Panc1 (cell line): ENCODE measurements around the gene GNL3L.

Experiments
- POLR2AphosphoS5 ChIP-seq: IDR thresholded peaks from 2 replicates; pipeline ENCODE4 v1.6.1; 2012; ENCODE audit warnings: mild to moderate bottlenecking, low read depth, low read length, moderate library complexity
- SIN3A ChIP-seq: IDR thresholded peaks from 2 replicates; pipeline ENCODE4 v1.6.1; 2012; ENCODE audit warnings: low read depth, mild to moderate bottlenecking, low read length, moderate library complexity, borderline replicate concordance; ENCODE audit not compliant: insufficient read depth
- TF ChIP-seq, protein P1 (sequence below): fragments of 450-650 bp; IDR thresholded peaks from 2 replicates; pipeline ENCODE4 v1.5.1; 2017; ENCODE audit warnings: mild to moderate bottlenecking
- TF ChIP-seq, protein P2 (sequence below), 2 experiments: IDR thresholded peaks; 2 replicates each; pipeline ENCODE4 v1.6.1; 2011 to 2012; ENCODE audit warnings: low read depth in 2 of 2, control low read depth in 1 of 2, low read length in 1 of 2, mild to moderate bottlenecking in 1 of 2, moderate library complexity in 1 of 2; ENCODE audit not compliant: insufficient read depth in 1 of 2

DNA sequence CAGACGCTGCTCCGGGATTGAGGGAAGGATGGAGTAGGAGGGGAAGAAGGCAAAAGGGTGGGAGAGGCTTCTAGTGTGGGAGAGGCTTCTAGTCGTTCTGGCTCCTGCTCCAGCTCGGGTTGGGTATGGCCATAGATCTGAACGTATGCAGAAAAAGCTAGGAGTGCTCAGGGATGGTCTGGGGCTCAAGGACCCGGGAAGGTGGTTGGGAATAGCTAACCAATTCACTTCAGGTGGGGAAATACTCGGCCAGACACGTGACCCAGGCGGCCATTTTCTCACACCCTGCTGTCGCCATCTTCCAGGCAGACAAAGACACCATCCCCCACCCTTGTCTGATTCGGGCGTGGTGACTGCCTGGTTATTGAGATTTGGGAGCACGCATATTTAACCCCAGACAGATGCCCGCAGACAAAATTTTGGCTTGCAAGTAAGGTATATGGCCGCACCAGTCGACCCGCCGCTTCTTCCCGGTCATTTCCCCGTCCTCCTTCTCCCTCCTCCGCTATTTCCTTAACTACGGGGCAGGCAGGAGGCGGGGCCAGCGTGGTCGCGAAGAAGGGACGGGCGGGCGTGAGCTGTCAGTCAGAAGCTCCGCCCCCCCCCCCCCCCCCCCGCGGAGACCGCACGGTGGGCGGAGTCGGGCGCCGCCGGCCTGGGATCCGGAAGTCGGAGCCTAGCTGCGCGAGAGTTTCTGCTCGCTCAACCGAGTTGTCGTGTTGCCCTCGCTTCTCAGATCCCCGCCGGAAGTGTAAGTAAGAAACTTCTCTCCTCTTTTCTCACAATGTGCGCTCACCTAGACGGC lies at the start of gene GNL3L:
- TF ChIP-seq, protein P1, sequence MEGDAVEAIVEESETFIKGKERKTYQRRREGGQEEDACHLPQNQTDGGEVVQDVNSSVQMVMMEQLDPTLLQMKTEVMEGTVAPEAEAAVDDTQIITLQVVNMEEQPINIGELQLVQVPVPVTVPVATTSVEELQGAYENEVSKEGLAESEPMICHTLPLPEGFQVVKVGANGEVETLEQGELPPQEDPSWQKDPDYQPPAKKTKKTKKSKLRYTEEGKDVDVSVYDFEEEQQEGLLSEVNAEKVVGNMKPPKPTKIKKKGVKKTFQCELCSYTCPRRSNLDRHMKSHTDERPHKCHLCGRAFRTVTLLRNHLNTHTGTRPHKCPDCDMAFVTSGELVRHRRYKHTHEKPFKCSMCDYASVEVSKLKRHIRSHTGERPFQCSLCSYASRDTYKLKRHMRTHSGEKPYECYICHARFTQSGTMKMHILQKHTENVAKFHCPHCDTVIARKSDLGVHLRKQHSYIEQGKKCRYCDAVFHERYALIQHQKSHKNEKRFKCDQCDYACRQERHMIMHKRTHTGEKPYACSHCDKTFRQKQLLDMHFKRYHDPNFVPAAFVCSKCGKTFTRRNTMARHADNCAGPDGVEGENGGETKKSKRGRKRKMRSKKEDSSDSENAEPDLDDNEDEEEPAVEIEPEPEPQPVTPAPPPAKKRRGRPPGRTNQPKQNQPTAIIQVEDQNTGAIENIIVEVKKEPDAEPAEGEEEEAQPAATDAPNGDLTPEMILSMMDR, result no peak
- peak; percentile 84 for TF ChIP-seq POLR2AphosphoS5
- no peak; the same call in 1 of the 2 replicates for TF ChIP-seq SIN3A
- TF ChIP-seq, protein P2, sequence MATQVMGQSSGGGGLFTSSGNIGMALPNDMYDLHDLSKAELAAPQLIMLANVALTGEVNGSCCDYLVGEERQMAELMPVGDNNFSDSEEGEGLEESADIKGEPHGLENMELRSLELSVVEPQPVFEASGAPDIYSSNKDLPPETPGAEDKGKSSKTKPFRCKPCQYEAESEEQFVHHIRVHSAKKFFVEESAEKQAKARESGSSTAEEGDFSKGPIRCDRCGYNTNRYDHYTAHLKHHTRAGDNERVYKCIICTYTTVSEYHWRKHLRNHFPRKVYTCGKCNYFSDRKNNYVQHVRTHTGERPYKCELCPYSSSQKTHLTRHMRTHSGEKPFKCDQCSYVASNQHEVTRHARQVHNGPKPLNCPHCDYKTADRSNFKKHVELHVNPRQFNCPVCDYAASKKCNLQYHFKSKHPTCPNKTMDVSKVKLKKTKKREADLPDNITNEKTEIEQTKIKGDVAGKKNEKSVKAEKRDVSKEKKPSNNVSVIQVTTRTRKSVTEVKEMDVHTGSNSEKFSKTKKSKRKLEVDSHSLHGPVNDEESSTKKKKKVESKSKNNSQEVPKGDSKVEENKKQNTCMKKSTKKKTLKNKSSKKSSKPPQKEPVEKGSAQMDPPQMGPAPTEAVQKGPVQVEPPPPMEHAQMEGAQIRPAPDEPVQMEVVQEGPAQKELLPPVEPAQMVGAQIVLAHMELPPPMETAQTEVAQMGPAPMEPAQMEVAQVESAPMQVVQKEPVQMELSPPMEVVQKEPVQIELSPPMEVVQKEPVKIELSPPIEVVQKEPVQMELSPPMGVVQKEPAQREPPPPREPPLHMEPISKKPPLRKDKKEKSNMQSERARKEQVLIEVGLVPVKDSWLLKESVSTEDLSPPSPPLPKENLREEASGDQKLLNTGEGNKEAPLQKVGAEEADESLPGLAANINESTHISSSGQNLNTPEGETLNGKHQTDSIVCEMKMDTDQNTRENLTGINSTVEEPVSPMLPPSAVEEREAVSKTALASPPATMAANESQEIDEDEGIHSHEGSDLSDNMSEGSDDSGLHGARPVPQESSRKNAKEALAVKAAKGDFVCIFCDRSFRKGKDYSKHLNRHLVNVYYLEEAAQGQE (IDR thresholded peaks at IDR 0.05; ENCODE audit: insufficient read depth in 1 of 2, low read depth in 2 of 2, low read length in 1 of 2), result no peak
